GM19328 (cell line): ENCODE results near the gene DGKI.

Experiments used
- ATAC-seq: cut with Tn5 transposase; IDR thresholded peaks from one replicate; pipeline ENCODE4 v1.9.1; 2021; ENCODE audit warnings: mild to moderate bottlenecking, moderate library complexity; ENCODE audit not compliant: unreplicated experiment

DGKI gene

GRCh38 chr7:137563981-137564380 is 282.8 kb downstream of the DGKI start:
- ATAC-seq: no peak

DNA sequence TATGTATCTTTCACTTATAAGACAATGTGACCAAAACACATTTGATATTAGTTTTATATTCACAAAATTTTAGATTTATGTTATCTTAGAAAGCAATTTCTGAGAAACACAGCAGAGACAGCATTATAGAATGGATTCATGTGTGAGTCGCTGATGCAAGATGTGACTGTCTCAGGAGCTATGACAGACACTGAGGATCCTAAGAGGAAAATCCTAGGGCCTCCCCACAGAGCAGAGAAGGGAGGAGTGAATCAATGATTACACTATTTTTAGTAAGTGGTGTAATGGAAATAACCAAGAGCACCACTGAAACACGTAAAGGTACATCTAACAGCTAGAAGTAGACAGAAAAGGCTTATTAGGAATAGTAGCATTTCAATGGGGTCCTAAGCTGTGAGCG is 299.3 kb downstream of the DGKI start:
- no peak for ATAC-seq

DNA sequence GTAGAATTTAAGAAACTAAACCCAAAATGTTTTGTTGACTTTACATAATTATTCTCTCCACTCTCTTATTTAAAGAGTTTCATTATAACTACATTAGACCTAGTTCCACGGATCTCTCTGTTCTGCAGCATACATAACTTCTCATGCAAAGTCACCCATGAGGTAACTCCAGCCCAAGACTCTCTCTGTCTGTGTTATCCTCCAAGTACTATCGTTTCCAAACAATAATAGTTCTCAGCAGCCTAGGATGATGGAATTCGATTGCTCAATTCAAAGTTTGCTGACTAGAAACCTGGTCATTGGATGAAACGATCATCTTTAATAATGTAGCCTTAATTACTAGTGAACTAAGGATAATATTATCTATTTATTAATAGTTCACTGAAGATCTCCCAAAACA is 300.1 kb downstream of the DGKI start:
- no peak for ATAC-seq

DNA sequence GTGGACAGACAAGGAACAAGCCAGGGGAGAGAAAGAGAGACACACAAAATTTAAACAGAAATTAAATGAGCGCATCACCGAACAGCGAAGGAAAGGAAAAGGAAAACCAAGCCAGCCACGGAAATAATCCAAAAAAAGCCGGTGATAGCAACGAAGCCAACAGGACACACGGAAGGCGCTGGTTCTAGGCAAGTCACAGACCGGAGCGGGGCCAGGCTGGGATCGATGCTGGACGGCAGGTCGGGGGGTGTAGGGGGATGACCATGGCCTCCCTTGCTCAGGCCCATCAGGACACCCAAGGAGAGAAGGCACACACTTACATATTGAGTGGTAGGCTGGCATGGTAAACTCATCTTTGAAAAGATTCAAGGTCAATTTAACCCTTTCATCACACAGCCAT is 300.8 kb downstream of the DGKI start:
- ATAC-seq: no peak

DNA sequence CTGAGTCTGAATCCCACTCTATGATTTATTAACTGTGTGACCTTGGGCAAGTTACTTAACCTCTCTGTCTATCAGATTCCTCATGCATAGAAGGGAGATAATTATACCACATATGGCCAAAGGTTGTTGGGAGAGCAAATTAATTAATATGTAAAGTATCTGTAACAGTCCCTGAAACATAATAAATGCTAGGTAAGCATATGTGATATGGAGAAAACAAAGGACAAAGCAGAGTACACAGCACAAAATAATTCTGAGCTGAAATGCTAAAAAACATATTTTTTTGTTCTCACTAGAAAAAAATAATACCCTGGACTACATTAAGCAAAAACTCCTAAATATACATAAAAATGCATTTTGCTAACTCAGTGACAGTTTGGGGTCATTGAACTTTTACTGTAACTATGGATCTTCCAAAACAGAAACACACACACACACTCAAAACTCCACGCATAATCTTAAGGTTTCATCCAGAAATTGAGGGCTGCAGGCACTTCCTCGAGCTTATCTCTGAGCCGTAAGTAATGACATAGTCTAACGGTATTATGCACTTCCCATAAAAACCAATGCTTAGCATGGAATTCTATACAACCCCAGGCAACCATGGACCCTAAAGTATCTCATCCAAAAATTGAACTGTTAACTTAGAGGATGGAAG is 301.6 kb downstream of the DGKI start:
- no peak for ATAC-seq

DNA sequence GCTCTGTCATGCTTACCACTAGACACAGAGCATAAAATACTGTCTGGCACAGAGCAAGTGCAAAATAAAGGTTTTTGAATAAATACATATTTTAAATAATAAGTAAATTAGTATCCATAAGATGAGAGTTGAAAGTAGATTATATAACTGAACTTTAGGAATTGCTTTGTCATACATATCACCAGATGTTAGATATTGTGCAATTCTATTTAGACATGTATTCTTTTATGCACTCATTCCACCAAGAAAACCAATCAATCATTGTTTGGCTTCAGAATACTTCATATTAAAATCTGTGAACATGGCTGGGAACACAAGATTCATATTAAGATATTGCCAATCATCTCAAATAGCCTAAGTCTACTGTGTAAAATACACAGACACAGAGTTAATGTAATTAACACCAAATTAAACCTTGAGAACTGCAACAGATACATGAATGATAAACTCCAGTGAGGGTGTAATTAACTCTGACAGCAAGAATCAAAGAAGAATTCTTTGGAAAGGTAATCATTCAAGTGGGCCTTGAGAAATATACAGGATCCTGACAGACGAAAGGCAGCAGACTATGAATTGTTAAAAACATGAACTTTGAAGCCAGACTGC is 302.2 kb downstream of the DGKI start:
- no peak for ATAC-seq

- ATAC-seq: no peak
Measured at GRCh38 chr7:137539111-137539715, 307.6 kb downstream of the DGKI start.

DNA sequence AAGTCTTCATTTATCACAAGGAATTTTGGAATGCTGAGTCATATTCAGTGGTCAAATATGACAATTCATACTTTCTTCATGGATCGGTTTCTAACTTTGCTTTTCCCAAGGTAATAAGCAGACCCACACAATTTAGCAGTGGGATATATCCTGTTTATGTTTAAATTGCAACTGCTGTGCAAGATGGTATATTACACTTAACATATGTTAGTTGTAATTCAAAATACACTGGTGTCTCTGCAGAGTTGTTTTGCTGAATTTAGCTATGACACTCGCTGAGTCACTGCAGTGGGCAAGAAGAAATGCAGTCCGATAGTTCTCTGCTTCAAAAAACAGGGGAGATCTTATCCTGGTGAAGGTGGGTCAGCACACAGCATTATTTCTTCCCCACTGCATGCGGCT is 308.4 kb downstream of the DGKI start:
- no peak for ATAC-seq

- ATAC-seq: no peak
Measured at GRCh38 chr7:137535579-137535978, 311.2 kb downstream of the DGKI start.

DNA sequence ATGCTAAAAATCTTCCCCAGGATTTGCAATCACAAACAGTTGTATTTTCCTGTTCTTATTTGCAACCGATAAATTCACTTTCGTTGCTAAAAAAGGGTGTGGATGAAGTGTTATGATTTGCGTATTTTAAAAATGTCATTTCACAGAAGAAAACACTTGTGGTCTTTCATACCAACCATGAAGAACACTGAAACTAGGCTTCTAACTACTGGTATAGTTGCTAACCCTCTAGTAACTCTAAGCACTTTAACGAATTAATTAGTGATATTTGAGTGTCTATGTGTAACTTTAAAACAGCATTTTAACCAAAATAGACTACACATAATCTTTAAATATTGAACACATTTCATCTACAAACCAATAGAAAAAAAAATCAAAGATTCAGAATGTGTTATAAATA is 315.1 kb downstream of the DGKI start:
- ATAC-seq: no peak

DNA sequence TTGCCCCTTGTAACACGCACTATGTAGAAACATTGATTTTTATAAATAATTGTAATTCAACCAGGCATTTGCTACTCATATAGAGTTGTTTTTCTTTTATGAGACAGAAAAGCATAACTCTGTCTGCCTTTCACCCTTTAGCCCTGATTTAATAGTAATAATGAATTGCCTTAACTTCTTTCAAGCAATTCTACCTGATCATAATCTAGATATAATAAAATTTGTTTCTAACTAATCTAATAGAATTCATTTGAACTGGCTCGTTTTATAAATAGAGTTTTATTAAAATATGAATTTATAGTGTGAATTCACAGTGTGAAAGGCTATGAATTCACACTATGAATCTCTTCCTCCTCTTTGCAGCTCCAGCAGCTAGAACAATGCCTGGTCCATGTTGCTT is 319.1 kb downstream of the DGKI start:
- ATAC-seq: no peak

GRCh38 chr7:137523171-137523570 is 323.6 kb downstream of the DGKI start:
- no peak for ATAC-seq

- ATAC-seq: no peak
Measured at GRCh38 chr7:137521451-137521850, 325.3 kb downstream of the DGKI start.

DNA sequence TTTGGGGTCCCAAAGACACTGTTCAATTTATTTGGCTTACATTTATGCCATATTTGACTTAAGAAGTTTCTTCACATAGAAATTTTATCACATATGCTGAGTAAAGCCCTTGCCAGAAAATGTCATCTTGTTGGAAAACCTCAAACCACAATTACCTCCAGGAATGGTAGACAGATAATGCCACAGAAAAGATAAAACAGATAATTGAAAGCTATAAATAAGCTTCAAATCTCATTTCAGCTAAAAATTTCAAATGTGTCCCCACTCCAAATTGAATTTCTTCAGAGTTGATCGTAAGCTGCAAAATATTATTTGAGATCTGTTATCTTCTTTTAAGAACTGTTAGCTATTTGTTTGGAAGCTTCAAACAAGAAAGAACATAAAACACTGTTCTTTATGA is 326.8 kb downstream of the DGKI start:
- no peak for ATAC-seq

- ATAC-seq: no peak
Measured at GRCh38 chr7:137519181-137519691, 327.5 kb downstream of the DGKI start.

DNA sequence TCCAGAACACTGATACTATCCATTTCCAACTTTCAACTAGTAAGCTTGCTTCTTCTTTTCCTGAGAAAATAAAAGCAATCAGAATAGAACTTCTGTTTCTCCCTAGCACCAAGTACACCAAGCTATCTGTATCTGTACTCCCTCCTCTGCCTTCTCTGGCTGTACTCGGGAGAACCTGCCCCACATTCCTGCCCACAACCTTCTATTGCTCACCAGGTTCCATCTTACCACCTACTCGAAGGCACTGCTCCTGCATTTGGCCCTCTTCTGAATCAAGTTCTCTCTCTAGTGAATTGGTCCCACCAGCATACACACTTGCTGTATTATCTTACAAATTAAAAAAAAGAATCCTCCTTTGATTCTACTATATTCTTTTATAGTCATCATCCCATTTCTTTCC is 333.7 kb downstream of the DGKI start:
- no peak for ATAC-seq

- ATAC-seq: no peak
Measured at GRCh38 chr7:137507096-137507495, 339.7 kb downstream of the DGKI start.

DNA sequence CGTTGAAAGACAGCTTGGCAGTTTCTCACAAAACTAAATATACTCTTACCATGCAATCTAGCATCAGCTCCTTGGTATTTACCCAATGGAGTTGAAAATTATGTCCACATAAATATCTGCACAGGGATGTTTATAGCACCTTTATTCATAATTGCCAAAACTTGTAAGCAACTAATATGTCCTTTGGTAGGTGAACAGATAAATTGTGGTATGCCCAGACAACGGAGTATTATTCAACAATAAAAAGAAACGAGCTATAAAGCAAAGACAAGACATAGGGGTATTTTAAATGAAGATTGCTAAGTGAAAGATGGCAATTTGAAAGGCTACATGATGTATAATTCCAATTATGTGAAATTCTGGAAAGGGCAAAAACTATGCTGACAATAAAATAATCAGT is 340.7 kb downstream of the DGKI start:
- ATAC-seq: no peak

DNA sequence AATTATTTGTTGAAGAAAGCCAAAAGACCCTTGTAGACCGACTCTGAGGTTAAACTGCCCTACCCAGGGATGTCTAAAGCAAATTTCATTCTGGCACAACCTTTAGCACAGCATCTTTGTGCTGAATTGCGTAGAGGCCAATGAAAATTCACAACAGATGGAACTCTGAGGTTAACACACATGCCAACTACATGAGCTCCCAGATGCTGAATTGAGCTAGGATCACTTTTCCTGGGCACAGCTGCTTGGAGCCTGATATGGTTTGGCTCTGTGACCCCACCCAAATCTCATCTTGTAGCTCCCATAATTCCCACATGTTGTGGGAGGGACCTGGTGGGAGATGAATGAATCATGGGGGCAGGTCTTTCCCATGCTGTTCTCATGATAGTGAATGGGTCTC is 345.2 kb downstream of the DGKI start:
- ATAC-seq: no peak

GRCh38 chr7:137492889-137493288 is 353.9 kb downstream of the DGKI start:
- ATAC-seq: no peak

DNA sequence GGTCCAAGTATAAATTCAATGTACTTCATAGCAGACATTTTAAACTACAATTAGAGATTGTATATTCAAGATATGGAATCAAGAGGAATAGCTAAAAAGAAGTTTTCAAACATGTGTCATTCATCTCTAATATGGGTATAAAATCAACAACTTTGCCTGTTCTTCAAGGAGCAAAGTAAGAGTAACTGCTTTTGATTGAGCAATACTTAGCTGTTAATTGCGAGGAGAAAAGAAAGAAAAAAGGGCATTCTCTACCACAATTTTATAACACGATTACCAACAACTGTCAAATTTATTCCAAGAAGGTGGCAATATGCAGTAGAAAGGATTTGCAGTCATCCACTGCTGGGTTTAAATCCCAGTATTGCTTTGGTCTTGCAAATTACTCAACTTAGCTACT is 356.9 kb downstream of the DGKI start:
- no peak for ATAC-seq

DNA sequence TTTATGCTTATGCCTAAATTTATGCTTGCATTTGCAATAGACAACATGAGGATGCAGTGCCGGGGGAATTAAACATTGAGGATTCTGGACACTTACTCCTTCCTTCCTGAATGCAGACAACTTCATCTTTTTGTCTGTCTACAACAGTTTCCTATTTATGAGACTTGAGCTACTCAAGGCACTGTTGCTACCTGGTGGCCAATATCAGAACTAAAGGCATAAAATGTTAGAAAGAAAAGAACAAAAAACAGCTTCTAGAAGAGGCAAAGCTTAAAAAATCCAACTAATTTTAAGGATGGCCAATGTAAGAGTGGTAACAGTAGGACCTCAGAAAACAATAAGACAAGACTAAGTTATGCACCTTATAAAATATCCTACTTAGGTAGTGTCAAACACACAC is 358.7 kb downstream of the DGKI start:
- no peak for ATAC-seq
